ENCODE data around the gene PPP1CB.

PPP1CB gene

GRCh38 chr2:28796620-28797019 is 45.0 kb downstream of the PPP1CB start:
- peaks cover 10 to 100% of the 10 kb centered on the region in 2 donors for H3K36me3 ChIP-seq (replicated peaks in 1 of 2; ENCODE audit: control insufficient read depth in 2 of 2, insufficient read depth in 2 of 2, low read length in 2 of 2)

GRCh38 chr2:28801726-28802125 is 50.1 kb downstream of the PPP1CB start:
- Histone ChIP-seq H3K4me1 (ENCODE audit: control insufficient read depth in 2 of 2, insufficient read depth in 1 of 2, low read depth in 1 of 2, low read length in 2 of 2) (no peaks in the 10 kb centered on the region), H2BK120ac (ENCODE audit: low read depth, low read length) (no peak overlapping the region), H3K4me3 (ENCODE audit: low read length in 2 of 2) (no peak overlapping the region), H3K4ac (ENCODE audit: low read length) (no peak overlapping the region), H4K91ac (ENCODE audit: low read depth, low read length, poor library complexity) (no peak overlapping the region), H2AK5ac (ENCODE audit: low read depth, low read length) (no peak overlapping the region), H3K27ac (replicated peaks; ENCODE audit: low read length) (no peak overlapping the region), H2BK5ac (ENCODE audit: low read length) (no peak overlapping the region), H4K8ac (ENCODE audit: low read depth, low read length) (no peak overlapping the region), H3K9me3 (replicated peaks in 1 of 2; ENCODE audit: control insufficient read depth in 2 of 2, insufficient read depth in 1 of 2, low read depth in 1 of 2, low read length in 2 of 2) (peaks cover 0 to 12% of the 10 kb centered on the region in 2 donors), H3K23ac (ENCODE audit: low read depth, low read length, poor library complexity) (no peak overlapping the region), H2AFZ (ENCODE audit: low read length) (no peak overlapping the region), H3K9ac (ENCODE audit: low read depth, low read length, poor library complexity) (no peak overlapping the region), H2BK12ac (ENCODE audit: low read length) (no peak overlapping the region), H2BK15ac (ENCODE audit: low read length) (no peak overlapping the region), H3K14ac (ENCODE audit: low read length) (no peak overlapping the region), H3K27me3 (ENCODE audit: control insufficient read depth in 3 of 3, insufficient read depth in 3 of 3, low read depth in 1 of 3, low read length in 3 of 3) (no peaks in the 10 kb centered on the region), H3K79me1 (ENCODE audit: low read depth, low read length) (no peaks in the 10 kb centered on the region), H3K18ac (ENCODE audit: low read length) (no peak overlapping the region), H3K36me3 (replicated peaks in 1 of 2; ENCODE audit: control insufficient read depth in 2 of 2, insufficient read depth in 2 of 2, low read length in 2 of 2) (peaks cover 0 to 97% of the 10 kb centered on the region in 2 donors), H3K4me2 (ENCODE audit: insufficient read depth, low read length, poor library complexity, severe bottlenecking) (no peak overlapping the region)
- DNase-seq (ENCODE audit: low spot score), result no peak
- no CpG with 5 or more reads among the region's 3 CpGs for WGBS, 2 donors (ENCODE audit: extremely low coverage in 2 of 2, insufficient read length in 2 of 2, insufficient replicate concordance in 1 of 2)

More at GRCh38 chr2:28796620-28797019, 45.0 kb downstream of the PPP1CB start:
- H2BK15ac ChIP-seq (ENCODE audit: low read length), result no peak overlapping the region
- H3K27ac ChIP-seq (replicated peaks; ENCODE audit: low read length), result no peak overlapping the region
- no peak overlapping the region for H3K23ac ChIP-seq (ENCODE audit: low read depth, low read length, poor library complexity)
- no peak overlapping the region for H2BK120ac ChIP-seq (ENCODE audit: low read depth, low read length)
- H4K8ac ChIP-seq (ENCODE audit: low read depth, low read length), result no peak overlapping the region
- H3K4me2 ChIP-seq (ENCODE audit: insufficient read depth, low read length, poor library complexity, severe bottlenecking), result no peak overlapping the region
- no CpG with 5 or more reads among the region's 4 CpGs for WGBS, 2 donors (ENCODE audit: extremely low coverage in 2 of 2, insufficient read length in 2 of 2, insufficient replicate concordance in 1 of 2)
- no peak overlapping the region for H2AK5ac ChIP-seq (ENCODE audit: low read depth, low read length)
- no peak overlapping the region for H3K14ac ChIP-seq (ENCODE audit: low read length)
- no peak overlapping the region for H3K9ac ChIP-seq (ENCODE audit: low read depth, low read length, poor library complexity)
- H2BK12ac ChIP-seq (ENCODE audit: low read length), result no peak overlapping the region
- no peak overlapping the region for H2AFZ ChIP-seq (ENCODE audit: low read length)
- no peaks in the 10 kb centered on the region for H3K27me3 ChIP-seq (ENCODE audit: control insufficient read depth in 3 of 3, insufficient read depth in 3 of 3, low read depth in 1 of 3, low read length in 3 of 3)
- H3K4ac ChIP-seq (ENCODE audit: low read length), result no peak overlapping the region
- no peaks in the 10 kb centered on the region for H3K79me1 ChIP-seq (ENCODE audit: low read depth, low read length)
- no peak overlapping the region for H3K18ac ChIP-seq (ENCODE audit: low read length)
- DNase-seq (ENCODE audit: low spot score), result no peak
- H4K91ac ChIP-seq (ENCODE audit: low read depth, low read length, poor library complexity), result no peak overlapping the region
- H3K4me3 ChIP-seq (ENCODE audit: low read length in 2 of 2), result no peak overlapping the region
- no peak overlapping the region for H2BK5ac ChIP-seq (ENCODE audit: low read length)
- H3K9me3 ChIP-seq (replicated peaks in 1 of 2; ENCODE audit: control insufficient read depth in 2 of 2, insufficient read depth in 1 of 2, low read depth in 1 of 2, low read length in 2 of 2), result peaks cover 3 to 43% of the 10 kb centered on the region in 2 donors
- H3K4me1 ChIP-seq (ENCODE audit: control insufficient read depth in 2 of 2, insufficient read depth in 1 of 2, low read depth in 1 of 2, low read length in 2 of 2), result no peaks in the 10 kb centered on the region

GRCh38 chr2:28802975-28803429 is 51.4 kb downstream of the PPP1CB start:
- no peak for DNase-seq (ENCODE audit: low spot score)
- Histone ChIP-seq H2BK5ac (ENCODE audit: low read length) (no peak overlapping the region), H3K4ac (ENCODE audit: low read length) (no peak overlapping the region), H2AFZ (ENCODE audit: low read length) (no peak overlapping the region), H3K36me3 (replicated peaks in 1 of 2; ENCODE audit: control insufficient read depth in 2 of 2, insufficient read depth in 2 of 2, low read length in 2 of 2) (peaks cover 0 to 95% of the 10 kb centered on the region in 2 donors), H3K14ac (ENCODE audit: low read length) (no peak overlapping the region), H4K91ac (ENCODE audit: low read depth, low read length, poor library complexity) (no peak overlapping the region), H2BK120ac (ENCODE audit: low read depth, low read length) (no peak overlapping the region), H3K9ac (ENCODE audit: low read depth, low read length, poor library complexity) (no peak overlapping the region), H3K27me3 (ENCODE audit: control insufficient read depth in 3 of 3, insufficient read depth in 3 of 3, low read depth in 1 of 3, low read length in 3 of 3) (no peaks in the 10 kb centered on the region), H2AK5ac (ENCODE audit: low read depth, low read length) (no peak overlapping the region), H3K4me1 (ENCODE audit: control insufficient read depth in 2 of 2, insufficient read depth in 1 of 2, low read depth in 1 of 2, low read length in 2 of 2) (no peaks in the 10 kb centered on the region), H4K8ac (ENCODE audit: low read depth, low read length) (no peak overlapping the region), H3K4me3 (ENCODE audit: low read length in 2 of 2) (no peak overlapping the region), H3K9me3 (replicated peaks in 1 of 2; ENCODE audit: control insufficient read depth in 2 of 2, insufficient read depth in 1 of 2, low read depth in 1 of 2, low read length in 2 of 2) (peaks cover 0 to 8% of the 10 kb centered on the region in 2 donors), H3K18ac (ENCODE audit: low read length) (no peak overlapping the region), H2BK15ac (ENCODE audit: low read length) (no peak overlapping the region), H3K27ac (replicated peaks; ENCODE audit: low read length) (no peak overlapping the region), H3K4me2 (ENCODE audit: insufficient read depth, low read length, poor library complexity, severe bottlenecking) (no peak overlapping the region), H3K79me1 (ENCODE audit: low read depth, low read length) (no peaks in the 10 kb centered on the region), H2BK12ac (ENCODE audit: low read length) (no peak overlapping the region), H3K23ac (ENCODE audit: low read depth, low read length, poor library complexity) (no peak overlapping the region)
- no CpG with 5 or more reads among the region's 4 CpGs for WGBS, 2 donors (ENCODE audit: extremely low coverage in 2 of 2, insufficient read length in 2 of 2, insufficient replicate concordance in 1 of 2)

GRCh38 chr2:28809927-28810326 is 58.3 kb downstream of the PPP1CB start:
- H3K27me3 ChIP-seq (ENCODE audit: control insufficient read depth in 3 of 3, insufficient read depth in 3 of 3, low read depth in 1 of 3, low read length in 3 of 3), result peaks cover 0 to 8% (median 0%) of the 10 kb centered on the region in 3 experiments
- whole genome bisulfite sequencing, 2 donors (ENCODE audit: extremely low coverage in 2 of 2, insufficient read length in 2 of 2, insufficient replicate concordance in 1 of 2), result no CpG with 5 or more reads among the region's 10 CpGs
- H3K9ac ChIP-seq (ENCODE audit: low read depth, low read length, poor library complexity), result no peak overlapping the region
- no peak overlapping the region for H4K8ac ChIP-seq (ENCODE audit: low read depth, low read length)
- H3K27ac ChIP-seq (replicated peaks; ENCODE audit: low read length), result peak overlapping the region; percentile 75
- H4K91ac ChIP-seq (ENCODE audit: low read depth, low read length, poor library complexity), result no peak overlapping the region
- H2BK15ac ChIP-seq (ENCODE audit: low read length), result no peak overlapping the region
- peaks cover 0 to 6% of the 10 kb centered on the region in 2 donors for H3K4me1 ChIP-seq (ENCODE audit: control insufficient read depth in 2 of 2, insufficient read depth in 1 of 2, low read depth in 1 of 2, low read length in 2 of 2)
- no peak overlapping the region for H2BK5ac ChIP-seq (ENCODE audit: low read length)
- H2BK120ac ChIP-seq (ENCODE audit: low read depth, low read length), result no peak overlapping the region
- no peak overlapping the region for H2BK12ac ChIP-seq (ENCODE audit: low read length)
- H3K36me3 ChIP-seq (replicated peaks in 1 of 2; ENCODE audit: control insufficient read depth in 2 of 2, insufficient read depth in 2 of 2, low read length in 2 of 2), result peaks cover 0 to 45% of the 10 kb centered on the region in 2 donors
- H3K23ac ChIP-seq (ENCODE audit: low read depth, low read length, poor library complexity), result no peak overlapping the region
- peak overlapping the region; percentile 83 for H3K4me2 ChIP-seq (ENCODE audit: insufficient read depth, low read length, poor library complexity, severe bottlenecking)
- peaks cover 1% of the 10 kb centered on the region for H3K79me1 ChIP-seq (ENCODE audit: low read depth, low read length)
- H3K14ac ChIP-seq (ENCODE audit: low read length), result no peak overlapping the region
- no peak overlapping the region for H3K18ac ChIP-seq (ENCODE audit: low read length)
- H3K4ac ChIP-seq (ENCODE audit: low read length), result no peak overlapping the region
- peaks cover 0 to 2% of the 10 kb centered on the region in 2 donors for H3K9me3 ChIP-seq (replicated peaks in 1 of 2; ENCODE audit: control insufficient read depth in 2 of 2, insufficient read depth in 1 of 2, low read depth in 1 of 2, low read length in 2 of 2)
- H3K4me3 ChIP-seq (ENCODE audit: low read length in 2 of 2), result peak overlapping the region in 1 of 2 donors; percentile 86
- DNase-seq (ENCODE audit: low spot score), result no peak
- no peak overlapping the region for H2AFZ ChIP-seq (ENCODE audit: low read length)
- H2AK5ac ChIP-seq (ENCODE audit: low read depth, low read length), result no peak overlapping the region
